HFF-Myc (cell line): Measurements from ENCODE around the gene TET3.

ENCODE experiments used
- DNase-seq: peaks from one replicate; pipeline ENCODE4 v3.0.0-alpha.2; 2011; ENCODE audit warnings: low read depth; ENCODE audit errors: extremely low read depth
- H3K4me3 ChIP-seq: replicated peaks from 2 replicates; pipeline ENCODE4 v1.5.1; 2011; ENCODE audit warnings: low read depth, mild to moderate bottlenecking, control low read depth, low read length
- TF ChIP-seq, protein P1 (sequence below): IDR thresholded peaks from 2 replicates; pipeline ENCODE4 v1.5.1; 2012; ENCODE audit warnings: mild to moderate bottlenecking, low read depth, low read length, control low read depth; ENCODE audit errors: missing control alignments

The TET3 gene

DNA sequence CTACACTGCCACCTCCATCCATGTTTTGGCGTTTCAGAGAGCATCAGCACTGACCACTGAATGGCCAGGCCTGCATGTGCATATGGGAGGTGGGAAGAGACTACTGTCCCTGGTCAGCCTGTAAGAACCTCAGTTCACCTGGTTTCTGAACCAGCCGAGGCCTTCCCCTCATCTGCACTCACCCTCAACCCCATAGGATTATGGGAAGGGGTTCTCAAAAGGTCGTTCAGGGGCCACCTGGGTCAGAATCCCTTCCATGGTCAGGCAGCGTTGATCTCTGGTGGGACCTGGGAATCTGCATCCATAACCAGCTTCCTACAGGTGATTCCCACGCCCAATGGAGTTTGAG, 36.7 kb downstream of the TET3 start:
- TF ChIP-seq, protein P1, sequence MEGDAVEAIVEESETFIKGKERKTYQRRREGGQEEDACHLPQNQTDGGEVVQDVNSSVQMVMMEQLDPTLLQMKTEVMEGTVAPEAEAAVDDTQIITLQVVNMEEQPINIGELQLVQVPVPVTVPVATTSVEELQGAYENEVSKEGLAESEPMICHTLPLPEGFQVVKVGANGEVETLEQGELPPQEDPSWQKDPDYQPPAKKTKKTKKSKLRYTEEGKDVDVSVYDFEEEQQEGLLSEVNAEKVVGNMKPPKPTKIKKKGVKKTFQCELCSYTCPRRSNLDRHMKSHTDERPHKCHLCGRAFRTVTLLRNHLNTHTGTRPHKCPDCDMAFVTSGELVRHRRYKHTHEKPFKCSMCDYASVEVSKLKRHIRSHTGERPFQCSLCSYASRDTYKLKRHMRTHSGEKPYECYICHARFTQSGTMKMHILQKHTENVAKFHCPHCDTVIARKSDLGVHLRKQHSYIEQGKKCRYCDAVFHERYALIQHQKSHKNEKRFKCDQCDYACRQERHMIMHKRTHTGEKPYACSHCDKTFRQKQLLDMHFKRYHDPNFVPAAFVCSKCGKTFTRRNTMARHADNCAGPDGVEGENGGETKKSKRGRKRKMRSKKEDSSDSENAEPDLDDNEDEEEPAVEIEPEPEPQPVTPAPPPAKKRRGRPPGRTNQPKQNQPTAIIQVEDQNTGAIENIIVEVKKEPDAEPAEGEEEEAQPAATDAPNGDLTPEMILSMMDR, result no peak
- no peak overlapping the region for H3K4me3 ChIP-seq
- DNase-seq, result no peak

DNA sequence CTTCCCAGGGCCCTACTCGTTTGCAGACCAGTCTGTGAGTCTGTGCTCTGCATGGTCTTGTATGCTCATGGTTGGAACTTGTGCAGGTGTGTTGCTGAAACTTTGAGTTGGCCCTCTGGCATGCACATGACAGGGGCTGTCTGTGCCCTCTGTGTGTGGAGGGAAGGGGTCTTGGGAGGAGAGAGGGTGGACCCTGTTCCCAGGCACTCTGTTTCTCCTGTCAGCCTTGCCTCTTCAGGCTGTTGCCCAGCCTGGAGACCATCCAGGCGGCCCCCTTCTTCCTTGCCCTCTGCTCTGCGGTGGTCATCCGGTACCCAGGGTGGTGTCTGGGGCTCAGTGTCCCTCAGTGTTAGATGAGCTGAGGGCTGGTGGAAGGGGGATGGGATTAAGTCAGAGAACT, 39.5 kb downstream of the TET3 start:
- DNase-seq, result no peak
- H3K4me3 ChIP-seq, result no peak overlapping the region
- TF ChIP-seq, protein P1, result no peak

DNA sequence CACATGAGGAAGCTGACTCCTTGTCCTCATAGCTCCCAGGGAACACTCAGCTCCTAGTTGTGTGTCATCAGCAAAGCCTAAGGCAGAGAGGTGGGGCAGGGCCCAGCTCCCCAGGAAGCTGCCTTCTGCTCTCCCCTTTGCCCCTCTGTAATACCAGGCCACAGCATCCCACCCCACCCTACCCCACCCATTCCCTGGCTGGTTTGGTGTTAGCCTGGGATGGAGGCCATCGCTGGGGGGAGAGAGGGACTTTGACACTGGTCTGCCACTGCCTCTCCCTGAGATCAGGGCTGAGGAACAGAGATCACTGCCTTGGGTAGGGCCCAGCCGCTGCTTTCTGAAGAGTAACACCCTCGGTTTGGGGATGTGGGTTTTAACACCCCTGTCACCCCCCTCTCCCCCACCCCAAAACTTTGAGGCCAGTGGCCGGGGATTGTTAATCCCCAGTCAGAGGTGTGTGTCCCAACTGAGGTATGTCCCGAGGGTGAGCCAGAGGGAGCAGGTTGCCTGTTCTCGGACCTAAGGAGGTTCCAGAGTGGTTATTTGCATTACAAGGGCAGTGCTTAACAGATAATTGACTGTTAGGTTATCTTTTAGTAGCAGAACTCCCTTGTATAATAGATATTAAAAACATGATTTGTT, 41.4 kb downstream of the TET3 start:
- H3K4me3 ChIP-seq, result no peak overlapping the region
- no peak for DNase-seq
- TF ChIP-seq, protein P1, result no peak

DNA sequence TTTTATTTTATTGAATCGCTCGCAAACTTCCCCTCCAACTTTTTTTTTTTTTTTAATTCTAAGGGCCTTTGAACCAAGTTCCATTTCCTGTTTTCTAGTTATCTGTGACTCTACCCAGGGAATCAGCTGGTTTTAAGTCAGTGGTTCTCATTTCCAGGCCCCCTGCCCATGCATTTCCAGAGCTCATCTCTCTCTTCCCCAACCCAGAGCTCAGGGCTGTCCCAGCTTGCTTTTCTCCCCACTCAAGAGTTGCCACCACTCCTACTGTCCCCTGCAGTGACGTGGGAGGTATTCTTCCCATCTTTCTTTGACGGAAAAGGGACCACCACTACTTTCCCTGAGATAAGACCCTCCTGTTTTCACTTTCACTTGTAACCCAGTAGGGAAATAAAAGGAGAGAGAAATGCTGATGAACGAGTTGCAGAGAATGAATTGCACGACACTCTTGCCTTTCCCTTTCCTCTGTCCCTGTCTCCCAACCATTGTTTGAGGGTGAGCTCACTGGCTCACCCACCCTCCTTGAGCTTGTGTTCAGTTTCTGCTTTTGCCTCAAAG, 42.1 kb downstream of the TET3 start:
- TF ChIP-seq, protein P1, result no peak
- no peak for DNase-seq
- no peak overlapping the region for H3K4me3 ChIP-seq

DNA sequence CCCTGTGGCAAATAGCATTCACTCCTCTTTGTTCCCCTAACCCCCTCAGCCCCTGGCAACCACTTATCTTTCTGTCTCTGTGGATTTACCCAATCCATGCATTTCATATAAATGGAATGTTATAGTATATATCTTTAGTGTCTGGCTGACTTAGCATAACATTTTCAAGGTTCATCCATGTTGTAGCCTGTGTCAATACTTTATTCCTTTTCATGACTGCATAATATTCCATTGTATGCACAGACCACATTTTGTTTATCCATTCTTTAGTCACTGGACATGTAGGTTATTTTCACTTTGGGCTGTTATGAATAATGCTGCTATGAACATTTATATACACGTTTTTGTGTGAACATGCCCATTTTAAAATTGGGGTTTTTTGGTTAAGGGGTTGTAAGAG, 42.8 kb downstream of the TET3 start:
- no peak for DNase-seq
- TF ChIP-seq, protein P1, result no peak
- H3K4me3 ChIP-seq, result no peak overlapping the region

DNA sequence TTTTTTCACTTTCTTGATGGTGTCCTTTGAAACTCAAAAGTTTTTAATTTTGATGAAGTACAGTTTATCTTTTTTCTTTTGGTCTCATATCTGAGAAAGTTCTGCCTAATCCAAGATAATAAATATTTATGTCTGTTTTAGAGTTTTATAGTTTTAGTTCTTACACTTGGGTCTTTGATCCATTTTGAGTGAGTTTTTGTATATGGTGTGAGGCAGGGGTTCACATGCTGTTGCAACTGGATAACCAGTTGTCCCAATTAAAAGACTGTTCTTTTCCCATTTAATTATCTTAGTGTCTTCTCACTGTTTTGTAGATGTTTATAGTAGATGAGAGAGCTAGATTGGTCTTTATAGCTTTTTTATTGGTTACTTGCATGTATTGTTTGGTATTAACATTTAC, 43.6 kb downstream of the TET3 start:
- TF ChIP-seq, protein P1, result no peak
- DNase-seq, result no peak

DNA sequence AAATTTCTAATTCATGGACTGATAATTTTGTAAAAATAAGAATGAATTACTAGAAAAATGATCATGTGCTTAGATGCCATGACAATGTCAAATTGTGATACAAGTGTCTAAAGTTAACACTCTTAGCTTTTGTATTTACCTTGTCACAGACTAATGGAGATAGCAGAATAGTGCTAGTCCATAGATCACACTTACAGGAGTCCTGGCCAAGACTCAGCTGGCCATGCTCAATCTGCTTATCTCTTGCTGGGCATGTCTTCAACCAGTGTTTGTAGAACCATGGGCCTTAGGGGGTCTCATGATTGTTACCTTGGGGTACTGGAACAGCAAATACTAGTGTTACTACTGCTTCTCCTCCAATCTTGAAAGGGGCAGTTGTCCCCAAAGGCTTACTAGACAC, 44.0 kb downstream of the TET3 start:
- H3K4me3 ChIP-seq, result no peak overlapping the region
- TF ChIP-seq, protein P1, result no peak
- no peak for DNase-seq

More for the DNA sequence above, 43.6 kb downstream of the TET3 start:
- no peak overlapping the region for H3K4me3 ChIP-seq
